CD8-positive, alpha-beta memory T cell (primary cell): Measurements from ENCODE around the gene NCKAP5. TPM values are rescaled to one million over a fixed set of nuclear protein-coding genes. Genes with fewer than 3 reads are reported as not detected.

Source experiments
- CTCF ChIA-PET: fragments of 350-600 bp; sonication (Branson Sonifier 250); formaldehyde crosslinking; loops from one replicate; lab custom pipeline; 2021; ENCODE audit warnings: antibody characterized with exemption; lab: Charles Lee
- POLR2A ChIA-PET: fragments of 350-600 bp; sonication (Branson Sonifier 250); formaldehyde crosslinking; loops from one replicate; lab custom pipeline; 2021; ENCODE audit warnings: antibody characterized with exemption; lab: Charles Lee
- DNase-seq, 5 donors: peaks; one replicate each; pipeline versions ENCODE4 v3.0.0 to v3.0.0-alpha.2; 2020 to 2022; ENCODE audit warnings: mixed read lengths in 1 of 5
- H3K27ac ChIP-seq: one replicate; pipeline ENCODE4 v1.7.0; 2013; ENCODE audit warnings: low read depth, mild to moderate bottlenecking, low read length, moderate library complexity
- H3K27me3 ChIP-seq: 2 replicates; pipeline ENCODE4 v1.7.0; 2013; ENCODE audit warnings: low read length, mild to moderate bottlenecking; ENCODE audit not compliant: insufficient read depth, poor library complexity, severe bottlenecking
- H3K36me3 ChIP-seq: 2 replicates; pipeline ENCODE4 v1.7.0; 2013; ENCODE audit warnings: mild to moderate bottlenecking, low read length, moderate library complexity; ENCODE audit not compliant: insufficient read depth
- H3K4me1 ChIP-seq: 2 replicates; pipeline ENCODE4 v1.7.0; 2013; ENCODE audit warnings: mild to moderate bottlenecking, low read length, moderate library complexity; ENCODE audit not compliant: insufficient read depth
- H3K4me3 ChIP-seq: 2 replicates; pipeline ENCODE4 v1.7.0; 2013; ENCODE audit warnings: mild to moderate bottlenecking, low read length
- H3K9me3 ChIP-seq: 2 replicates; pipeline ENCODE4 v1.7.0; 2013; ENCODE audit warnings: mild to moderate bottlenecking, low read length
- H3K27ac Mint-ChIP-seq, 8 donors: one replicate each; pipeline ENCODE4 v1.8.0; 2020 to 2021; ENCODE audit warnings: mixed read lengths in 8 of 8, mild to moderate bottlenecking in 6 of 8, inconsistent platforms in 3 of 8, moderate library complexity in 3 of 8
- H3K27me3 Mint-ChIP-seq, 2 donors: one replicate each; pipeline ENCODE4 v1.8.0; 2020 to 2021; ENCODE audit warnings: mixed read lengths in 2 of 2, mild to moderate bottlenecking in 1 of 2, moderate library complexity in 1 of 2
- H3K36me3 Mint-ChIP-seq, 3 donors: one replicate each; pipeline ENCODE4 v1.8.0; 2020 to 2021; ENCODE audit warnings: mixed read lengths in 3 of 3, inconsistent platforms in 1 of 3, mild to moderate bottlenecking in 1 of 3
- H3K4me1 Mint-ChIP-seq, 3 donors: one replicate each; pipeline ENCODE4 v1.8.0; 2020 to 2021; ENCODE audit warnings: mixed read lengths in 3 of 3, inconsistent platforms in 1 of 3, mild to moderate bottlenecking in 1 of 3
- H3K4me3 Mint-ChIP-seq, 7 donors: one replicate each; pipeline ENCODE4 v1.8.0; 2020 to 2021; ENCODE audit warnings: mixed read lengths in 7 of 7, mild to moderate bottlenecking in 6 of 7, moderate library complexity in 4 of 7, inconsistent platforms in 2 of 7
- H3K9me3 Mint-ChIP-seq, 5 donors: one replicate each; pipeline ENCODE4 v1.8.0; 2020 to 2022; ENCODE audit warnings: mixed read lengths in 5 of 5, mild to moderate bottlenecking in 3 of 5, moderate library complexity in 2 of 5, inconsistent platforms in 1 of 5
- polyA plus RNA-seq: library from polyadenylated mRNA; unstranded; fragments of 300-500 nt; fragmentation: Illumina TruSeq; gene quantifications from one replicate; pipeline ENCODE4 v1.2.3, GENCODE V29; 2021
- total RNA-seq, 2 experiments: library from RNA; stranded (reverse); gene quantifications; one replicate each; pipeline ENCODE4 v1.2.3, GENCODE V29; 2021

NCKAP5 gene
- total and polyA plus RNA-seq, 3 experiments from 2014 or later = not detected

- Mint-ChIP-seq H3K4me3 (no peak overlapping the region), H3K4me1 (no peaks in the 10 kb centered on the region), H3K27ac (no peak overlapping the region), H3K9me3 (peaks cover 0 to 6% (median 0%) of the 10 kb centered on the region in 5 donors), H3K27me3 (no peaks in the 10 kb centered on the region), H3K36me3 (no peaks in the 10 kb centered on the region)
- no peak for DNase-seq
- Histone ChIP-seq H3K4me3 (no peak overlapping the region), H3K27ac (no peak overlapping the region), H3K27me3 (no peaks in the 10 kb centered on the region), H3K4me1 (no peaks in the 10 kb centered on the region), H3K9me3 (no peaks in the 10 kb centered on the region), H3K36me3 (no peaks in the 10 kb centered on the region)
- ChIA-PET CTCF (no interaction called here), POLR2A (no interaction called here)
Observed at GRCh38 chr2:132850688-132851087, 717.6 kb downstream of the NCKAP5 start.

DNA sequence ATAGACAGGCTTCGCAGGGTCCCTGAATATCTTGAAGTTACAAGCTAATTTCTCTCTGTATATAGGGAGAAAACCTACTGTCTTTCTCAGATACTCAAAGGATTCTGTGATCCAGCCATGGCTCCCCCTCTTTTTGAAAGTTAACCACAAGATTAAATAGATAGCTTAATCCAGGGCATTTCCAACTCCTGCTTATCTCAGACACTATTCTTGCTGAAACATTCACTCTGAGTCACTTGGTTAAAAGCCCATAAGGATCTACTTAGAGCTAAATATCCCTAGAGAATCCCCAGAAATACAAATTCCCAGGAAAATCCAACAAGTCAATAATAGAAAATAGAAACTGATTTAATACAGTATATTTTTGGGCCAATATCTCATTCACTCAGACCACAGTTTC lies 719.1 kb downstream of the NCKAP5 start:
- no peak overlapping the region for H3K4me3 ChIP-seq
- H3K36me3 Mint-ChIP-seq = no peaks in the 10 kb centered on the region
- no peaks in the 10 kb centered on the region for H3K4me1 ChIP-seq
- no peaks in the 10 kb centered on the region for H3K9me3 ChIP-seq
- H3K36me3 ChIP-seq = no peaks in the 10 kb centered on the region
- H3K27me3 ChIP-seq = no peaks in the 10 kb centered on the region
- no peak for DNase-seq
- no peak overlapping the region for H3K27ac Mint-ChIP-seq
- H3K27ac ChIP-seq = no peak overlapping the region
- POLR2A ChIA-PET = no interaction called here
- CTCF ChIA-PET = no interaction called here
- H3K4me1 Mint-ChIP-seq = no peaks in the 10 kb centered on the region
- peaks cover 0 to 7% (median under 1%) of the 10 kb centered on the region in 5 donors for H3K9me3 Mint-ChIP-seq
- H3K27me3 Mint-ChIP-seq = no peaks in the 10 kb centered on the region
- H3K4me3 Mint-ChIP-seq = no peak overlapping the region

GRCh38 chr2:132845339-132845738 lies 722.9 kb downstream of the NCKAP5 start:
- Mint-ChIP-seq H3K27ac (no peak overlapping the region), H3K36me3 (no peaks in the 10 kb centered on the region), H3K4me1 (no peaks in the 10 kb centered on the region), H3K27me3 (no peaks in the 10 kb centered on the region), H3K9me3 (peaks cover 0 to 5% (median 3%) of the 10 kb centered on the region in 5 donors), H3K4me3 (no peak overlapping the region)
- Histone ChIP-seq H3K4me1 (no peaks in the 10 kb centered on the region), H3K36me3 (no peaks in the 10 kb centered on the region), H3K4me3 (no peak overlapping the region), H3K27me3 (no peaks in the 10 kb centered on the region), H3K27ac (no peak overlapping the region), H3K9me3 (no peaks in the 10 kb centered on the region)
- ChIA-PET POLR2A (no interaction called here), CTCF (no interaction called here)
- no peak for DNase-seq

DNA sequence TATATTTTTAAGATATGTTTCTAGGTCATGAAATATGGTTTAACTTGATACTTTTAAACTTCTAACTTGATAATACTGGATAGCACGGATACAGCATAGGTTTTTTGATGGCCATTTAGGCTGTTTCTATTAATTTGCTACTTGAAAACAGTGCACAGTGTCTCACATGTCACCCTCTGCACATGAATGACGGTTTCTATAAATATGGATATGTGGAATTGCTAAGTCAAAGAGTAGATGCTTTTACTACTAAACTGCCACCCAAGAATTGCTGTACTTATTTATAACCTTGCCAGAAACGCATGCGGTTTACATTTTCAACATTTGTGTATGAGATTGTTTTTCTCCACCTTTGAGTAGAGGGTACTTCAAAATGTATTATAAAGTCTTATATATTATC lies 723.7 kb downstream of the NCKAP5 start:
- no peaks in the 10 kb centered on the region for H3K4me1 Mint-ChIP-seq
- no peaks in the 10 kb centered on the region for H3K36me3 Mint-ChIP-seq
- no peaks in the 10 kb centered on the region for H3K9me3 ChIP-seq
- no peaks in the 10 kb centered on the region for H3K27me3 Mint-ChIP-seq
- H3K27ac ChIP-seq = no peak overlapping the region
- no peak overlapping the region for H3K4me3 Mint-ChIP-seq
- no peak overlapping the region for H3K27ac Mint-ChIP-seq
- H3K36me3 ChIP-seq = no peaks in the 10 kb centered on the region
- ChIA-PET CTCF (no interaction called here), POLR2A (no interaction called here)
- DNase-seq = no peak
- H3K4me1 ChIP-seq = no peaks in the 10 kb centered on the region
- H3K27me3 ChIP-seq = no peaks in the 10 kb centered on the region
- peaks cover 0 to 5% (median 3%) of the 10 kb centered on the region in 5 donors for H3K9me3 Mint-ChIP-seq
- no peak overlapping the region for H3K4me3 ChIP-seq

DNA sequence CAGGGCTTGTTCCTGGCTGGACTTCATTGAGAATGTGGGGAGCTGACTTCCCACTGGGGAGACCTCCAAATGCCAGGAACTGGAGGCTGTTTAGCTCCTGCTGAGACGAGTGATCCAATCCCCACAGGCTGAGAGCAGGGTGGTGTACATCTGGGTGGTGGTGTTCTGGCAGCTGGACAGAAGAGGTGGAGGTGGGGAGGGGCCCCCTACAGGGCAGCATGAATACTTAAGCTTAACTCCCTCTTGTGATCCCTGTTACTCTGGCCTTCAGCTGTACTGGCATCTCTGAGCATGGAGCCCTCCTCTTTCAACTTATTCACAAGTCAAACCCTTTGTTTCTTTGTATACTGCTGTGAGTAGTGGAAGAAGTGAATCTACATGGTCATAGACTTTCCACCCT lies 730.5 kb downstream of the NCKAP5 start:
- H3K4me3 ChIP-seq = no peak overlapping the region
- H3K9me3 ChIP-seq = no peaks in the 10 kb centered on the region
- Mint-ChIP-seq H3K27ac (no peak overlapping the region), H3K27me3 (no peaks in the 10 kb centered on the region), H3K9me3 (peaks cover 0 to 20% (median 6%) of the 10 kb centered on the region in 5 donors), H3K4me1 (no peaks in the 10 kb centered on the region), H3K4me3 (no peak overlapping the region), H3K36me3 (no peaks in the 10 kb centered on the region)
- no peaks in the 10 kb centered on the region for H3K27me3 ChIP-seq
- no peak for DNase-seq
- H3K27ac ChIP-seq = no peak overlapping the region
- no peaks in the 10 kb centered on the region for H3K36me3 ChIP-seq
- no peaks in the 10 kb centered on the region for H3K4me1 ChIP-seq
- CTCF ChIA-PET = no interaction called here
- POLR2A ChIA-PET = no interaction called here

DNA sequence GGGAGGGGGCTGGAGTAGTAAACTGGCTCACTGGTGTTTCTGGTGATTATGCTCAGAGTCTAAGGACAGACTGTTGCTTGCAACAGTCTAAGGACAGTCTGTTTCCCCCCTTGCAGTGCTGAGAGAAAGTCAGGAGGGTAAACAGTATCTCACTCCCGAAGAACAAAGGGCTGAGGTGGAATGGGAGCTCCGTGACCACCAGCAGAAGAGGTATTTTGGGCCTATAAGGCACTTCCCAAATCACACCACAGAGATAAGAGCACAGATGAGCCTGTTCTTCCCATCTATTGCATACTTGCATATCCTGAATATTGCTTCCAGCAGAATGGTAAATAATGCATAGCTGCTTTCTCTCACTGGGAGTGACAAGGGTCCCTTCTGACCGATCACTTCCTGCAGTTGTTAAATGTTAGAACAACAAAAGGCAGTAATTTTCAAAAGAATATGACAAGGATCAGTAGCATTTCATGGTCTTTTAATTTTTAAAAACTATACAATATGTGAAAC lies 737.9 kb downstream of the NCKAP5 start:
- Histone ChIP-seq H3K27ac (no peak overlapping the region), H3K27me3 (no peaks in the 10 kb centered on the region), H3K4me1 (no peaks in the 10 kb centered on the region), H3K4me3 (no peak overlapping the region), H3K36me3 (no peaks in the 10 kb centered on the region), H3K9me3 (no peaks in the 10 kb centered on the region)
- CTCF ChIA-PET = no interaction called here
- Mint-ChIP-seq H3K4me1 (no peaks in the 10 kb centered on the region), H3K4me3 (no peak overlapping the region), H3K9me3 (peaks cover 0 to 6% (median 3%) of the 10 kb centered on the region in 5 donors), H3K27ac (no peak overlapping the region), H3K36me3 (no peaks in the 10 kb centered on the region), H3K27me3 (no peaks in the 10 kb centered on the region)
- DNase-seq = no peak
- POLR2A ChIA-PET = no interaction called here

GRCh38 chr2:132825601-132826000 lies 742.7 kb downstream of the NCKAP5 start:
- H3K4me3 ChIP-seq = no peak overlapping the region
- Mint-ChIP-seq H3K4me3 (no peak overlapping the region), H3K36me3 (no peaks in the 10 kb centered on the region), H3K4me1 (no peaks in the 10 kb centered on the region), H3K27ac (no peak overlapping the region), H3K9me3 (peaks cover 0 to 4% (median 2%) of the 10 kb centered on the region in 5 donors), H3K27me3 (no peaks in the 10 kb centered on the region)
- H3K4me1 ChIP-seq = no peaks in the 10 kb centered on the region
- H3K27ac ChIP-seq = no peak overlapping the region
- ChIA-PET POLR2A (no interaction called here), CTCF (no interaction called here)
- no peak for DNase-seq
- H3K36me3 ChIP-seq = no peaks in the 10 kb centered on the region
- no peaks in the 10 kb centered on the region for H3K9me3 ChIP-seq
- no peaks in the 10 kb centered on the region for H3K27me3 ChIP-seq

DNA sequence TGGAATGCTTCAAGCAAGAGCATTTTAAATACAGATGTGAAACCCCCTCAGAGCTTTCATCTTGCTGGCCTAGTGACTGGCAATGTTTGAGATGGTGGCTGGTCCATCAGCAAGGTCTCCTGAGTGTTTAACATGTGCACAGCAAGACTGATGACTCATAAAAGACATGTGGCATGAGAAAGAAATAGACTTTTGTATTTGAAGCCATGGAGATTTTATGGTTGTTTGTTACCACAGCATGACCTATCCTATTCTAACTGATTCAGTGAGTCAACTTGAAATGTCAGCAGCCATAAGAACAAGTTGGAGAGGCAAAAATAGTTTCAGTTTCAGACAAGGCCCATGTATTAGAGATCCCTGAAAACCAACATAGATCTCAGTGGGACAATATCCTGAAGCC lies 743.5 kb downstream of the NCKAP5 start:
- Histone ChIP-seq H3K27ac (no peak overlapping the region), H3K27me3 (no peaks in the 10 kb centered on the region), H3K4me1 (no peaks in the 10 kb centered on the region), H3K9me3 (no peaks in the 10 kb centered on the region), H3K4me3 (no peak overlapping the region), H3K36me3 (no peaks in the 10 kb centered on the region)
- ChIA-PET CTCF (no interaction called here), POLR2A (no interaction called here)
- Mint-ChIP-seq H3K36me3 (no peaks in the 10 kb centered on the region), H3K27ac (no peak overlapping the region), H3K4me1 (no peaks in the 10 kb centered on the region), H3K9me3 (peaks cover 0 to 4% (median 2%) of the 10 kb centered on the region in 5 donors), H3K4me3 (no peak overlapping the region), H3K27me3 (no peaks in the 10 kb centered on the region)
- DNase-seq = no peak

DNA sequence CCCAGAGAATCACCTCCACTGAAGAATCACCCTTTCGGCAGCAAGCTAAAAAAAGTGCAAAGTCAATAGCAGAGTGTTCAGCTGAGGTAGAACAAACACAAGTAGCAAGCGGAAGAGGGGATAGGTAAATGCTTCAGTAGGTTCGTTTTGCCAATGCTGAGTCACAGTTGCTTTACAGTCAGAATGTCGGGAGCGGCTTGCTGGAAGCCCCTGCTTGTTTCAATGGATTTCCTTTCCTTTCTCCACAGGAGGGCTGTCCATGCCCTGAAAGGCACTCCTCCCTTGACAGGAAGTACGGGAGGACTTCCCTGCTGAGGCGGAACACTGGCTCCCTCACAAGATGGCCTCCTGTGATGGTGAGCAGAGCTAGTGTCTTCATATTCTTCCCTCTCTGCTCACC lies 752.0 kb downstream of the NCKAP5 start:
- Histone ChIP-seq H3K36me3 (no peaks in the 10 kb centered on the region), H3K4me1 (no peaks in the 10 kb centered on the region), H3K27me3 (no peaks in the 10 kb centered on the region), H3K9me3 (no peaks in the 10 kb centered on the region), H3K27ac (no peak overlapping the region), H3K4me3 (no peak overlapping the region)
- no peak overlapping the region for H3K4me3 Mint-ChIP-seq
- ChIA-PET CTCF (no interaction called here), POLR2A (no interaction called here)
- H3K27ac Mint-ChIP-seq = no peak overlapping the region
- H3K36me3 Mint-ChIP-seq = no peaks in the 10 kb centered on the region
- no peak for DNase-seq
- peaks cover 0 to 1% of the 10 kb centered on the region in 2 donors for H3K27me3 Mint-ChIP-seq
- H3K4me1 Mint-ChIP-seq = no peaks in the 10 kb centered on the region
- H3K9me3 Mint-ChIP-seq = peaks cover 4 to 7% (median 5%) of the 10 kb centered on the region in 5 donors
